K562 (cell line): Measurements from ENCODE around the gene SRMS. TPM values are rescaled to one million over a fixed set of nuclear protein-coding genes. Genes with fewer than 3 reads are reported as not detected.

Source experiments
- BRD9 ChIP-seq: fragments of 450-650 bp; IDR thresholded peaks from 2 replicates; pipeline ENCODE4 v1.6.1; 2018; ENCODE audit warnings: low read depth; ENCODE audit not compliant: partially characterized antibody
- CEBPG ChIP-seq, 3 experiments: fragments of 200-800 bp in 1 of 3; sonication (Bioruptor generic) in 1 of 3; sonication (generic) in 1 of 3; formaldehyde crosslinking in 1 of 3; IDR thresholded peaks in 2 of 3; conservative IDR thresholded peaks in 1 of 3; 2 replicates each; pipeline versions ENCODE4 v1.6.1 to v1.8.0; 2016 to 2022; ENCODE audit warnings: missing compliant biosample characterization in 2 of 3, missing genetic modification characterization in 2 of 3, mild to moderate bottlenecking in 1 of 3, missing genetic modification reagents in 1 of 3
- ELF2 ChIP-seq: fragments of 250-450 bp; sonication (Bioruptor Pico); IDR thresholded peaks from 2 replicates; pipeline ENCODE4 v1.5.0; 2021; ENCODE audit warnings: mild to moderate bottlenecking
- HDAC8 ChIP-seq: fragments of 450-650 bp; IDR thresholded peaks from 2 replicates; pipeline ENCODE4 v1.6.1; 2016; ENCODE audit warnings: mild to moderate bottlenecking, missing genetic modification characterization, moderate library complexity, missing compliant biosample characterization
- HDGF ChIP-seq: fragments of 450-650 bp; IDR thresholded peaks from 2 replicates; pipeline ENCODE4 v1.6.1; 2016
- MTA3 ChIP-seq: fragments of 450-650 bp; formaldehyde crosslinking; IDR thresholded peaks from 2 replicates; pipeline ENCODE4 v1.6.1; 2017; ENCODE audit warnings: mild to moderate bottlenecking, borderline replicate concordance
- NCOA6 ChIP-seq: fragments of 450-650 bp; IDR thresholded peaks from 2 replicates; pipeline ENCODE4 v1.6.1; 2017; ENCODE audit warnings: mild to moderate bottlenecking
- NEUROD1 ChIP-seq: fragments of 150-350 bp; IDR thresholded peaks from 2 replicates; pipeline ENCODE4 v1.6.1; 2014; ENCODE audit warnings: borderline replicate concordance, low read length, low read depth; ENCODE audit not compliant: partially characterized antibody
- NFIC ChIP-seq: fragments of 450-650 bp; IDR thresholded peaks from 2 replicates; pipeline ENCODE4 v1.6.1; 2017; ENCODE audit warnings: mild to moderate bottlenecking, inconsistent platforms
- POU5F1 ChIP-seq: fragments of 150-350 bp; IDR thresholded peaks from 2 replicates; pipeline ENCODE4 v1.6.1; 2014; ENCODE audit warnings: borderline replicate concordance, low read length, low read depth, mild to moderate bottlenecking; ENCODE audit not compliant: partially characterized antibody
- PURB ChIP-seq: sonication (generic); formaldehyde crosslinking; IDR thresholded peaks from 2 replicates; pipeline ENCODE4 v1.9.0; 2021; ENCODE audit warnings: low read depth, mild to moderate bottlenecking, missing genetic modification reagents
- RBFOX2 ChIP-seq: fragments of 200-400 bp; formaldehyde crosslinking; IDR thresholded peaks from 2 replicates; pipeline ENCODE4 v1.6.1; 2017; ENCODE audit warnings: low read depth, mild to moderate bottlenecking, low read length, moderate library complexity
- RBM15 ChIP-seq: fragments of 200-400 bp; formaldehyde crosslinking; IDR thresholded peaks from 2 replicates; pipeline ENCODE4 v1.6.1; 2018; ENCODE audit warnings: mild to moderate bottlenecking, low read length, moderate library complexity; ENCODE audit not compliant: insufficient read depth
- RBM22 ChIP-seq: fragments of 200-400 bp; formaldehyde crosslinking; IDR thresholded peaks from 2 replicates; pipeline ENCODE4 v1.6.1; 2018; ENCODE audit warnings: low read length, low read depth; ENCODE audit not compliant: poor library complexity, severe bottlenecking
- SAFB2 ChIP-seq: fragments of 200-400 bp; formaldehyde crosslinking; IDR thresholded peaks from 2 replicates; pipeline ENCODE4 v1.6.1; 2018; ENCODE audit warnings: borderline replicate concordance, low read length, low read depth, moderate library complexity; ENCODE audit not compliant: severe bottlenecking
- ZFX ChIP-seq: sonication (generic); formaldehyde crosslinking; IDR thresholded peaks from 2 replicates; pipeline ENCODE4 v1.8.0; 2022; ENCODE audit warnings: mild to moderate bottlenecking, missing genetic modification reagents, moderate library complexity
- polyA plus RNA-seq, 8 experiments: library from polyadenylated mRNA; depleted of rRNA in 4 of 8; stranded (reverse) in 5 of 8; unstranded in 3 of 8; fragments of >200 nt; fragmentation: Nextera tagmentation in 2 of 8; fragmentation: Illumina TruSeq in 1 of 8; extraction: Ambion mirVana in 2 of 8; extraction: Trizol in 1 of 8; gene quantifications; 2 replicates each; pipeline versions ENCODE4 v1.2.1 to v1.2.3, GENCODE V29; 2011 to 2014; ENCODE audit warnings: inconsistent platforms in 1 of 8, missing spikeins in 1 of 8
- total RNA-seq, 7 experiments: library from RNA; depleted of rRNA in 6 of 7; stranded (reverse); fragments of >200 nt in 6 of 7; fragmentation: Illumina TruSeq in 2 of 7; extraction: Trizol in 2 of 7; gene quantifications; 2 replicates each; pipeline versions ENCODE4 v1.2.1 to v1.2.3, GENCODE V29; 2011 to 2021; ENCODE audit warnings: low replicate concordance in 1 of 7
- TF ChIP-seq, protein P1 (sequence below): fragments of 200-600 bp; sonication (generic); IDR thresholded peaks from one replicate; pipeline ENCODE4 v1.6.1; 2012; ENCODE audit warnings: mild to moderate bottlenecking, low read depth, low read length, inconsistent platforms

The SRMS gene
- total and polyA plus RNA-seq, 9 of the 15 experiments (the other 6 are each of a cell fraction or from before 2014, with no cell fraction given), result 0.07 TPM; not detected in 8

DNA sequence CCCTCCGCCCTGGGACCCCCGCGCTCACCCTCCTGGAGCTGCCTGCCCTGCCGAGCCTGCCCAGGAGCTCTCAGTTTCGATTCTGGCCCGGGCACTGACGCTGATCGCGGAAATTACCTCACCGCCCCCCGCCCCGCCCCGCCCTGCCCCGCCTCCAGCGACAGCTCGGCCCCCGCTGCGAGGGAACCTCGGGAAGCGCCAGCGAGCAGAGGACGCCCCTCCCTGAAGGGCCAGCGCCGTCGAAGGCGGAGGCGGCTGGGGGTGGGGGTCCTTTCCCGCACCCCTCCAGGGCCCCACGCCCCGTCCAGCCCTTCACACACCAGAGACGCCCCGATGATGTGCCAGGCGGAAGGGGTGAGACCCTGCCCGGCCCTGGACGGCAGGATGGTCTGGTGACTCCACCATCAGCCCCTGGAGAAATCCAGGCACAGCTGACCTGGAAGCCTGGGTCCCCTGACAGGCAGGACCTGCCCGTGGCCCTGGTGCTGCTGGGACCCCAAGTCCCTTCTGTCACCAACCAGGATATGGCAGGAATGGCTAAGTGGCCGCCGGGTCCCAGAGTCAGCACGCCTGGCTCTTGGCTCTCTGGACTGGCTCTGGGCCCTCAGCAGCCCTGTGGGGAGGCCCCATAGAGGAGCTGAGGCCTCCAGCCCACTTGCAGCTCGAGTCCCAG is 26.7 kb upstream of the SRMS start, which contains the start of gene HELZ2 (continued):
- peak; percentile 58 for TF ChIP-seq ZFX
- TF ChIP-seq RBM22, result no peak
- no peak for TF ChIP-seq ELF2 (CRISPR knock-in tag)
- no peak for TF ChIP-seq SAFB2
- no peak for TF ChIP-seq RBM15
- no peak for TF ChIP-seq HDAC8 (tag)
- TF ChIP-seq CEBPG (CRISPR knock-in tag; IDR thresholded peaks at IDR 0.05), result peak; percentile 35; the same call in 1 of the 2 replicates
- no peak for TF ChIP-seq CEBPG (tag; conservative IDR thresholded peaks at IDR 0.05 in 1 of 2, IDR thresholded peaks at IDR 0.05 in 1 of 2)
- no peak for TF ChIP-seq NEUROD1
- no peak for TF ChIP-seq HDGF
- TF ChIP-seq MTA3, result no peak
- TF ChIP-seq NFIC, result peak; percentile 66
- peak; percentile 66 for TF ChIP-seq RBFOX2
- TF ChIP-seq BRD9, result no peak
- TF ChIP-seq, protein P1, sequence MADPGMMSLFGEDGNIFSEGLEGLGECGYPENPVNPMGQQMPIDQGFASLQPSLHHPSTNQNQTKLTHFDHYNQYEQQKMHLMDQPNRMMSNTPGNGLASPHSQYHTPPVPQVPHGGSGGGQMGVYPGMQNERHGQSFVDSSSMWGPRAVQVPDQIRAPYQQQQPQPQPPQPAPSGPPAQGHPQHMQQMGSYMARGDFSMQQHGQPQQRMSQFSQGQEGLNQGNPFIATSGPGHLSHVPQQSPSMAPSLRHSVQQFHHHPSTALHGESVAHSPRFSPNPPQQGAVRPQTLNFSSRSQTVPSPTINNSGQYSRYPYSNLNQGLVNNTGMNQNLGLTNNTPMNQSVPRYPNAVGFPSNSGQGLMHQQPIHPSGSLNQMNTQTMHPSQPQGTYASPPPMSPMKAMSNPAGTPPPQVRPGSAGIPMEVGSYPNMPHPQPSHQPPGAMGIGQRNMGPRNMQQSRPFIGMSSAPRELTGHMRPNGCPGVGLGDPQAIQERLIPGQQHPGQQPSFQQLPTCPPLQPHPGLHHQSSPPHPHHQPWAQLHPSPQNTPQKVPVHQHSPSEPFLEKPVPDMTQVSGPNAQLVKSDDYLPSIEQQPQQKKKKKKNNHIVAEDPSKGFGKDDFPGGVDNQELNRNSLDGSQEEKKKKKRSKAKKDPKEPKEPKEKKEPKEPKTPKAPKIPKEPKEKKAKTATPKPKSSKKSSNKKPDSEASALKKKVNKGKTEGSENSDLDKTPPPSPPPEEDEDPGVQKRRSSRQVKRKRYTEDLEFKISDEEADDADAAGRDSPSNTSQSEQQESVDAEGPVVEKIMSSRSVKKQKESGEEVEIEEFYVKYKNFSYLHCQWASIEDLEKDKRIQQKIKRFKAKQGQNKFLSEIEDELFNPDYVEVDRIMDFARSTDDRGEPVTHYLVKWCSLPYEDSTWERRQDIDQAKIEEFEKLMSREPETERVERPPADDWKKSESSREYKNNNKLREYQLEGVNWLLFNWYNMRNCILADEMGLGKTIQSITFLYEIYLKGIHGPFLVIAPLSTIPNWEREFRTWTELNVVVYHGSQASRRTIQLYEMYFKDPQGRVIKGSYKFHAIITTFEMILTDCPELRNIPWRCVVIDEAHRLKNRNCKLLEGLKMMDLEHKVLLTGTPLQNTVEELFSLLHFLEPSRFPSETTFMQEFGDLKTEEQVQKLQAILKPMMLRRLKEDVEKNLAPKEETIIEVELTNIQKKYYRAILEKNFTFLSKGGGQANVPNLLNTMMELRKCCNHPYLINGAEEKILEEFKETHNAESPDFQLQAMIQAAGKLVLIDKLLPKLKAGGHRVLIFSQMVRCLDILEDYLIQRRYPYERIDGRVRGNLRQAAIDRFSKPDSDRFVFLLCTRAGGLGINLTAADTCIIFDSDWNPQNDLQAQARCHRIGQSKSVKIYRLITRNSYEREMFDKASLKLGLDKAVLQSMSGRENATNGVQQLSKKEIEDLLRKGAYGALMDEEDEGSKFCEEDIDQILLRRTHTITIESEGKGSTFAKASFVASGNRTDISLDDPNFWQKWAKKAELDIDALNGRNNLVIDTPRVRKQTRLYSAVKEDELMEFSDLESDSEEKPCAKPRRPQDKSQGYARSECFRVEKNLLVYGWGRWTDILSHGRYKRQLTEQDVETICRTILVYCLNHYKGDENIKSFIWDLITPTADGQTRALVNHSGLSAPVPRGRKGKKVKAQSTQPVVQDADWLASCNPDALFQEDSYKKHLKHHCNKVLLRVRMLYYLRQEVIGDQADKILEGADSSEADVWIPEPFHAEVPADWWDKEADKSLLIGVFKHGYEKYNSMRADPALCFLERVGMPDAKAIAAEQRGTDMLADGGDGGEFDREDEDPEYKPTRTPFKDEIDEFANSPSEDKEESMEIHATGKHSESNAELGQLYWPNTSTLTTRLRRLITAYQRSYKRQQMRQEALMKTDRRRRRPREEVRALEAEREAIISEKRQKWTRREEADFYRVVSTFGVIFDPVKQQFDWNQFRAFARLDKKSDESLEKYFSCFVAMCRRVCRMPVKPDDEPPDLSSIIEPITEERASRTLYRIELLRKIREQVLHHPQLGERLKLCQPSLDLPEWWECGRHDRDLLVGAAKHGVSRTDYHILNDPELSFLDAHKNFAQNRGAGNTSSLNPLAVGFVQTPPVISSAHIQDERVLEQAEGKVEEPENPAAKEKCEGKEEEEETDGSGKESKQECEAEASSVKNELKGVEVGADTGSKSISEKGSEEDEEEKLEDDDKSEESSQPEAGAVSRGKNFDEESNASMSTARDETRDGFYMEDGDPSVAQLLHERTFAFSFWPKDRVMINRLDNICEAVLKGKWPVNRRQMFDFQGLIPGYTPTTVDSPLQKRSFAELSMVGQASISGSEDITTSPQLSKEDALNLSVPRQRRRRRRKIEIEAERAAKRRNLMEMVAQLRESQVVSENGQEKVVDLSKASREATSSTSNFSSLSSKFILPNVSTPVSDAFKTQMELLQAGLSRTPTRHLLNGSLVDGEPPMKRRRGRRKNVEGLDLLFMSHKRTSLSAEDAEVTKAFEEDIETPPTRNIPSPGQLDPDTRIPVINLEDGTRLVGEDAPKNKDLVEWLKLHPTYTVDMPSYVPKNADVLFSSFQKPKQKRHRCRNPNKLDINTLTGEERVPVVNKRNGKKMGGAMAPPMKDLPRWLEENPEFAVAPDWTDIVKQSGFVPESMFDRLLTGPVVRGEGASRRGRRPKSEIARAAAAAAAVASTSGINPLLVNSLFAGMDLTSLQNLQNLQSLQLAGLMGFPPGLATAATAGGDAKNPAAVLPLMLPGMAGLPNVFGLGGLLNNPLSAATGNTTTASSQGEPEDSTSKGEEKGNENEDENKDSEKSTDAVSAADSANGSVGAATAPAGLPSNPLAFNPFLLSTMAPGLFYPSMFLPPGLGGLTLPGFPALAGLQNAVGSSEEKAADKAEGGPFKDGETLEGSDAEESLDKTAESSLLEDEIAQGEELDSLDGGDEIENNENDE, result no peak
- no peak for TF ChIP-seq PURB
- no peak for TF ChIP-seq POU5F1
- TF ChIP-seq NCOA6, result peak; percentile 79
